DMS53 (cell line): ENCODE measurements around the gene OPN1MW2.
"Not testable (repeated sequence)": the region's sequence is repeated elsewhere in the genome, so short reads cannot be mapped to it uniquely, and the experiment has no call there.

Experiments used
- DNase-seq: peaks from one replicate; lab custom pipeline; 2025; lab: John Stamatoyannopoulos, UW

The OPN1MW2 gene

DNA sequence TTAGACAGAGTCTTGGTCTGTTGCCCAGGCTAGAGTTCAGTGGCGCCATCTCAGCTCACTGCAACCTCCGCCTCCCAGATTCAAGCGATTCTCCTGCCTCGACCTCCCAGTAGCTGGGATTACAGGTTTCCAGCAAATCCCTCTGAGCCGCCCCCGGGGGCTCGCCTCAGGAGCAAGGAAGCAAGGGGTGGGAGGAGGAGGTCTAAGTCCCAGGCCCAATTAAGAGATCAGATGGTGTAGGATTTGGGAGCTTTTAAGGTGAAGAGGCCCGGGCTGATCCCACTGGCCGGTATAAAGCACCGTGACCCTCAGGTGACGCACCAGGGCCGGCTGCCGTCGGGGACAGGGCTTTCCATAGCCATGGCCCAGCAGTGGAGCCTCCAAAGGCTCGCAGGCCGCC lies at the start of gene OPN1MW2:
TSS of gene OPN1MW2 (plus strand) at position 301 of the 400 bp plus-strand sequence. CDS start at position 361, 60 bp downstream.
- not testable (repeated sequence) for DNase-seq

- not testable (repeated sequence) for DNase-seq
These were observed 47.0 kb upstream of the OPN1MW2 start for GRCh38 chrX:154172535-154172943.

DNA sequence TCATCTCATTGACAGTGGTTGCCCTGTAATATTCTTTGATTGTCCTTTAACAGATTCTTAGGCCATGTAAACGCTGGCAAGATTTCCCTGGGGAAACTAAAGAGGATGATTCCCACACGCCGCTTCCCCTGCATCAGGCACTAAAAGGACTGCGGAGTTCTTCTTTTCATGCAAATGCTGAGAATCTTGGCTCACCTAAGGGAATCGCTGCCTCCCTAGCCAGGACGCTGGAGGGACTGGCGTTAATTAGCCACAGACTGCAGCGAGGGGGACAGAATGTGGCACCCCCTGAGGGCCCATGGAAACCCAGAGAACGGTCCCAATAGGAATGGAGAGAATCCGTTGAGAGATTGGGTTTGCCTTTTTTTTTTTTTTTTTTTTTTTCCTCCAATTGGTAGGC lies 45.2 kb upstream of the OPN1MW2 start:
- DNase-seq: not testable (repeated sequence)

DNA sequence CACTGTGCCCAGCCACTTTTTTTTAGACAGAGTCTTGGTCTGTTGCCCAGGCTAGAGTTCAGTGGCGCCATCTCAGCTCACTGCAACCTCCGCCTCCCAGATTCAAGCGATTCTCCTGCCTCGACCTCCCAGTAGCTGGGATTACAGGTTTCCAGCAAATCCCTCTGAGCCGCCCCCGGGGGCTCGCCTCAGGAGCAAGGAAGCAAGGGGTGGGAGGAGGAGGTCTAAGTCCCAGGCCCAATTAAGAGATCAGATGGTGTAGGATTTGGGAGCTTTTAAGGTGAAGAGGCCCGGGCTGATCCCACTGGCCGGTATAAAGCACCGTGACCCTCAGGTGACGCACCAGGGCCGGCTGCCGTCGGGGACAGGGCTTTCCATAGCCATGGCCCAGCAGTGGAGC lies 37.3 kb upstream of the OPN1MW2 start, which contains the start of gene OPN1MW:
TSS of gene OPN1MW (plus strand) at position 301 of the 400 bp plus-strand sequence. CDS start at position 383, 82 bp downstream.
- DNase-seq: not testable (repeated sequence)

GRCh38 chrX:154183794-154184193 lies 35.8 kb upstream of the OPN1MW2 start:
- DNase-seq: not testable (repeated sequence)

DNA sequence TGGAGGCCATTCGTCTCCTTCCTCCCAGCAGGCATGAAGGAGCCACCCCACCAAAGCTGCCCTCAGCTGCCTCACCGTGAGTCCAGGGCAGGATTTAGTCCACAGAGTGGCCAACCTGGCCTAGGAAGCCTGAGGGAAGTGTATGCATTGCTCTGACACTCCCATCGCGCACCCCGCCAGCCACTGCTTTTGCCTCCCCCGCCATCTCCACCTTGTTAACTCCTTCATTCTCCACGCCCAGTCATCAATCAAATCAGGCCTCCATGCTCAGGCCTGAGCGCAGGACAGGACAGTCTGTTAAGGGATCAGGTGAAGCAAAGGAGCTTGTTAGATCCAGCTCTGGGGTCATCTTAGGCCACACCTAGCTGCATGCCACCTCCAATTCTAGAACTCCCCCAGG lies 26.7 kb upstream of the OPN1MW2 start:
- not testable (repeated sequence) for DNase-seq

DNA sequence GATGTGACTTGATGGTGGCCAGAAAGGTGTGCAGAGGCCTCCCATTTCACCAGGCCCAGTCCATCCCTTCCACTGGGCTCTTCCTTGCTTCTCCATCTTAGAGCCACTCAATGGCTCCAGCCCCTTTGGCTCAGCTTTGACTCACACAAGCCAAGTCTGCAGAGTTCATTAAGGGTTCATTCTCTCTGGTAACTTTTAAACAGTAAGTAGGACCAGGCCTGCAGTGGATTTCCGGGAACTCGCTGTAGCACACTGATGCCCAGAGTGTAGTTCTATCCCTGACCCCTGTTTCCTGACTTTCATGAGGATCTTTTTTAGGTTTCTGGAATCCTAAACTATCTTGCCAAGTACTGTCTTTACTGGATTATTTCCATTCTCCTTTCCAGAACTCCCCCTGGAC lies 25.2 kb upstream of the OPN1MW2 start:
- not testable (repeated sequence) for DNase-seq

- not testable (repeated sequence) for DNase-seq
These were observed 23.1 kb upstream of the OPN1MW2 start for GRCh38 chrX:154196466-154196865.

GRCh38 chrX:154209670-154210418 lies 9.7 kb upstream of the OPN1MW2 start:
- not testable (repeated sequence) for DNase-seq

- DNase-seq: not testable (repeated sequence)
These were observed 8.5 kb upstream of the OPN1MW2 start for GRCh38 chrX:154211057-154211456.

- not testable (repeated sequence) for DNase-seq
These were observed 8.1 kb upstream of the OPN1MW2 start for GRCh38 chrX:154211499-154211898.

GRCh38 chrX:154225292-154225691 lies 5.7 kb downstream of the OPN1MW2 start:
- DNase-seq: not testable (repeated sequence)

GRCh38 chrX:154226706-154227105 lies 7.2 kb downstream of the OPN1MW2 start:
- not testable (repeated sequence) for DNase-seq

GRCh38 chrX:154231443-154231842 lies 11.9 kb downstream of the OPN1MW2 start:
- DNase-seq: not testable (repeated sequence)

GRCh38 chrX:154233620-154234019 lies 14.1 kb downstream of the OPN1MW2 start:
- DNase-seq: not testable (repeated sequence)

- not testable (repeated sequence) for DNase-seq
These were observed 19.5 kb downstream of the OPN1MW2 start for GRCh38 chrX:154238939-154239559.

- DNase-seq: not testable (repeated sequence)
These were observed 20.5 kb downstream of the OPN1MW2 start for GRCh38 chrX:154239982-154240503.

DNA sequence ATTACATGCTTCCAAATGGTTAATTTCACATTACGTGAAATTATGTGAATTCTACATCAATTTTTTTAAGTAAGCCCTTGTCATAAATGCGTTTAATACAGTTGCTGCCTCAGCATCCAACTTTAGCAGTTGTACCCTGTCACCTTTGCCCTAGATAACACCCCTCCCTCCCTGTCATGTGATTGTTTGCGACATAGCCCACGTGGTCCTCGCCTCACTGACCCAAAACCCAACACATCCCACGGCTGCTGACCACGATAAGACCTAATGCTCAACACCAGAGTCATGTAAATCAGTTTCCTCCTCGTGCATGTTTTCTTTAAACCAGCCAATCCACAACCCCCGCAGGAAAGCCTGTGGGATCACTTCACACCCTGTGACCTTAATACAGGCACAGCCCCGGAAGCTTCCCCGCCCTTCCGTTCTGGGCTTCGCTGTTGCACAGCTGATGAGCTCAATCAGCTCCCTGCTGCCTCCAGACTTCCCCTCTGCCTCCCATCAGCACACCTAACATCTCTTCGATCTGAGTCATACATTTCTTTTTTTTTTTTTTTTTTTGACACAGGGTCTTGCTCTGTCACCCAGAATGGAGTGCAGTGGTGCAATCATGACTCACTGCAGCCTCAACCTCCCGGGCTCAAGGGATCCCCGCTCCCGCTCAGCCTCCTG lies 28.0 kb downstream of the OPN1MW2 start:
- DNase-seq: not testable (repeated sequence)

GRCh38 chrX:154248076-154248475 lies 28.5 kb downstream of the OPN1MW2 start:
- DNase-seq: not testable (repeated sequence)

DNA sequence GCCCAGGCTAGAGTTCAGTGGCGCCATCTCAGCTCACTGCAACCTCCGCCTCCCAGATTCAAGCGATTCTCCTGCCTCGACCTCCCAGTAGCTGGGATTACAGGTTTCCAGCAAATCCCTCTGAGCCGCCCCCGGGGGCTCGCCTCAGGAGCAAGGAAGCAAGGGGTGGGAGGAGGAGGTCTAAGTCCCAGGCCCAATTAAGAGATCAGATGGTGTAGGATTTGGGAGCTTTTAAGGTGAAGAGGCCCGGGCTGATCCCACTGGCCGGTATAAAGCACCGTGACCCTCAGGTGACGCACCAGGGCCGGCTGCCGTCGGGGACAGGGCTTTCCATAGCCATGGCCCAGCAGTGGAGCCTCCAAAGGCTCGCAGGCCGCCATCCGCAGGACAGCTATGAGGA lies 37.7 kb downstream of the OPN1MW2 start, which contains the start of gene OPN1MW3:
TSS of gene OPN1MW3 (plus strand) at position 301 of the 400 bp plus-strand sequence. CDS start at position 339, 38 bp downstream.
- DNase-seq: not testable (repeated sequence)

- not testable (repeated sequence) for DNase-seq
These were observed 39.2 kb downstream of the OPN1MW2 start for GRCh38 chrX:154258711-154259110.

DNA sequence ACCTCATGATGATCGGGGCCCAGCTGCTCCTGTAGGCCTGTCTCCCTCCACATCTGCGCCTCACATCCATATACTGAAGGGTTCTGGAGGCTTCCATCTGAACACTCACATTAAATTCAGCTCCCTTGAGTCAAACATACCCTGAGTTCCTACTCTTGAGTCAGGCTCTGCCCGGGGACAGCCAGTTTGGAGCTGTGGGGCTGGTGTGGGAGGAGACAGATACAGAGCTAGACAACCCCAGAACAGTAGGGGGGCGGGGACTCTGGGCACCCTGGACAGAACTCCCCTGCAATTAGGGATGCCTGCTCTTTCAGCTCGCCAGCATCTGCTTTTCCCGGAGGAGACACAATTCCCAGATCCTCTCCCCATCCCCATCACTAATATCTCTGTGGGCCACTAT lies 43.5 kb downstream of the OPN1MW2 start:
- not testable (repeated sequence) for DNase-seq
